H1 (cell line): Measurements from ENCODE around the gene C5orf34. TPM values are rescaled to one million over a fixed set of nuclear protein-coding genes. Genes with fewer than 3 reads are reported as not detected.

ENCODE experiments used
- CTCF ChIA-PET: fragments of 300-600 bp; sonication (Branson Sonifier 250); formaldehyde crosslinking; loops from one replicate; lab custom pipeline; 2021; ENCODE audit not compliant: partially characterized antibody; lab: Charles Lee
- POLR2A ChIA-PET: fragments of 300-600 bp; sonication (Branson Sonifier 250); formaldehyde crosslinking; loops from one replicate; lab custom pipeline; 2021; ENCODE audit warnings: inconsistent platforms; ENCODE audit not compliant: partially characterized antibody; lab: Charles Lee
- DNase-seq, 2 experiments: peaks; one replicate each; pipeline versions ENCODE4 v3.0.0 to v3.0.0-alpha.2; 2010 to 2022; ENCODE audit warnings: low spot score in 2 of 2, low read depth in 1 of 2, mixed read lengths in 1 of 2
- FAIRE-seq: peaks from 2 replicates; lab custom pipeline; 2011; peaks lifted over from hg19 to GRCh38; lab: Jason Lieb, UNC
- H2AFZ ChIP-seq: 2 replicates; pipeline ENCODE4 v1.8.1; 2012; ENCODE audit warnings: low read length, inconsistent platforms
- H2AK5ac ChIP-seq: 2 replicates; pipeline ENCODE4 v1.6.1; 2013; ENCODE audit warnings: low read depth, low read length
- H2BK120ac ChIP-seq: replicated peaks from 2 replicates; pipeline ENCODE3; 2013; ENCODE audit warnings: low read depth, low read length, inconsistent platforms
- H2BK12ac ChIP-seq: 2 replicates; pipeline ENCODE4 v1.6.1; 2013; ENCODE audit warnings: low read depth, low read length
- H2BK15ac ChIP-seq: 2 replicates; pipeline ENCODE4 v1.6.1; 2013; ENCODE audit warnings: low read length
- H2BK20ac ChIP-seq: 2 replicates; pipeline ENCODE4 v1.6.1; 2013; ENCODE audit warnings: low read length
- H2BK5ac ChIP-seq: 2 replicates; pipeline ENCODE4 v1.6.1; 2013; ENCODE audit warnings: low read depth, low read length
- H3K14ac ChIP-seq: 2 replicates; pipeline ENCODE4 v1.6.1; 2013; ENCODE audit warnings: inconsistent platforms; ENCODE audit not compliant: insufficient read length
- H3K18ac ChIP-seq: 2 replicates; pipeline ENCODE4 v1.6.1; 2013; ENCODE audit warnings: low read length; ENCODE audit errors: extremely low read depth
- H3K23ac ChIP-seq: 2 replicates; pipeline ENCODE4 v1.6.1; 2013; ENCODE audit warnings: inconsistent platforms; ENCODE audit not compliant: insufficient read length
- H3K23me2 ChIP-seq: 2 replicates; pipeline ENCODE4 v1.6.1; 2013; ENCODE audit warnings: low read depth, low read length
- H3K27ac ChIP-seq: 2 replicates; pipeline ENCODE4 v1.6.1; 2011; ENCODE audit warnings: low read depth, low read length, inconsistent platforms
- H3K27me3 ChIP-seq, 4 experiments: replicated peaks in 1 of 4; 1 replicate in 1 of 4; 2 replicates in 3 of 4; pipeline versions ENCODE4 v1.6.1 to v1.8.1; 2011 to 2013; ENCODE audit warnings: low read length in 3 of 4, mild to moderate bottlenecking in 3 of 4, inconsistent platforms in 2 of 4, mixed read lengths in 2 of 4, moderate library complexity in 1 of 4; ENCODE audit not compliant: control insufficient read depth in 3 of 4, insufficient read depth in 3 of 4; ENCODE audit errors: extremely low read depth in 1 of 4
- H3K36me3 ChIP-seq, 4 experiments: 2 replicates each; pipeline versions ENCODE4 v1.6.1 to v1.8.1; 2011 to 2013; ENCODE audit warnings: mild to moderate bottlenecking in 4 of 4, low read length in 3 of 4, moderate library complexity in 2 of 4, control low read depth in 1 of 4, inconsistent platforms in 1 of 4; ENCODE audit not compliant: insufficient read depth in 4 of 4, control insufficient read depth in 2 of 4
- H3K4ac ChIP-seq: replicated peaks from 2 replicates; pipeline ENCODE3; 2013; ENCODE audit warnings: low read length, low read depth, mixed read lengths, inconsistent platforms; ENCODE audit not compliant: insufficient read length
- H3K4me1 ChIP-seq, 4 experiments: replicated peaks in 1 of 4; 1 replicate in 1 of 4; 2 replicates in 3 of 4; pipeline versions ENCODE4 v1.6.1 to v1.8.1; 2011 to 2013; ENCODE audit warnings: low read length in 3 of 4, inconsistent platforms in 2 of 4, mixed read lengths in 1 of 4; ENCODE audit not compliant: insufficient read depth in 4 of 4, control insufficient read depth in 3 of 4
- H3K4me2 ChIP-seq, 2 experiments: 2 replicates each; pipeline versions ENCODE4 v1.6.1 to v1.8.1; 2011 to 2013; ENCODE audit warnings: low read depth in 2 of 2, low read length in 2 of 2, control low read depth in 1 of 2, inconsistent platforms in 1 of 2, mild to moderate bottlenecking in 1 of 2; ENCODE audit not compliant: insufficient read depth in 1 of 2
- H3K4me3 ChIP-seq, 4 experiments: fragments of 200-600, 300-600 bp in 1 of 4; sonication (generic), shearing (Covaris generic), sonication (Bioruptor Twin) in 1 of 4; 2 replicates each; pipeline versions ENCODE4 v1.5.1 to v1.8.1; 2011 to 2016; ENCODE audit warnings: low read length in 4 of 4, low read depth in 3 of 4, control low read depth in 2 of 4, inconsistent platforms in 2 of 4, mild to moderate bottlenecking in 2 of 4, mixed read lengths in 1 of 4, moderate library complexity in 1 of 4; ENCODE audit not compliant: insufficient read depth in 2 of 4; ENCODE audit errors: extremely low read depth in 1 of 4
- H3K56ac ChIP-seq: replicated peaks from 2 replicates; pipeline ENCODE3; 2013; ENCODE audit warnings: low read depth, mild to moderate bottlenecking, mixed read lengths, low read length, inconsistent platforms; ENCODE audit not compliant: insufficient read length
- H3K79me1 ChIP-seq: 2 replicates; pipeline ENCODE4 v1.6.1; 2013; ENCODE audit warnings: low read depth, low read length, control low read depth
- H3K79me2 ChIP-seq, 2 experiments: 2 replicates each; pipeline versions ENCODE4 v1.6.1 to v1.8.1; 2012 to 2013; ENCODE audit warnings: low read length in 2 of 2, mild to moderate bottlenecking in 2 of 2, inconsistent platforms in 1 of 2; ENCODE audit not compliant: insufficient read depth in 2 of 2, control insufficient read depth in 1 of 2
- H3K9ac ChIP-seq, 4 experiments: replicated peaks in 1 of 4; 1 replicate in 1 of 4; 2 replicates in 3 of 4; pipeline versions ENCODE4 v1.6.1 to v1.8.1; 2011 to 2013; ENCODE audit warnings: low read depth in 3 of 4, low read length in 3 of 4, control low read depth in 2 of 4, mild to moderate bottlenecking in 2 of 4, moderate library complexity in 2 of 4, inconsistent platforms in 1 of 4; ENCODE audit errors: extremely low read depth in 1 of 4
- H3K9me3 ChIP-seq, 2 experiments: 2 replicates each; pipeline versions ENCODE4 v1.6.1 to v1.8.1; 2012 to 2013; ENCODE audit warnings: mild to moderate bottlenecking in 2 of 2, moderate library complexity in 2 of 2, control low read depth in 1 of 2, inconsistent platforms in 1 of 2, low read depth in 1 of 2, low read length in 1 of 2, mixed read lengths in 1 of 2; ENCODE audit not compliant: insufficient read depth in 2 of 2
- H4K20me1 ChIP-seq, 2 experiments: replicated peaks in 1 of 2; 2 replicates each; pipeline versions ENCODE3 to v1.8.1; 2011 to 2013; ENCODE audit warnings: inconsistent platforms in 2 of 2, low read length in 2 of 2, mild to moderate bottlenecking in 1 of 2; ENCODE audit not compliant: insufficient read depth in 2 of 2, control insufficient read depth in 1 of 2
- H4K5ac ChIP-seq: 2 replicates; pipeline ENCODE4 v1.6.1; 2013; ENCODE audit warnings: low read length, low read depth, mixed read lengths, inconsistent platforms; ENCODE audit not compliant: insufficient read length
- H4K8ac ChIP-seq: 2 replicates; pipeline ENCODE4 v1.8.0; 2013; ENCODE audit warnings: mild to moderate bottlenecking, moderate library complexity, low read length, inconsistent platforms; ENCODE audit not compliant: insufficient read depth; ENCODE audit errors: extremely low read depth
- H4K91ac ChIP-seq: replicated peaks from 2 replicates; pipeline ENCODE3; 2013; ENCODE audit warnings: low read length, mixed read lengths, inconsistent platforms; ENCODE audit not compliant: insufficient read length
- CBX8 ChIP-seq: fragments of 300-800, 300-1000 bp; sonication (generic); IDR thresholded peaks from 2 replicates; pipeline ENCODE4 v1.7.1; 2016; ENCODE audit warnings: low read depth, low read length, borderline replicate concordance
- JUND ChIP-seq: IDR thresholded peaks from 2 replicates; pipeline ENCODE4 v1.6.1; 2011; ENCODE audit warnings: mild to moderate bottlenecking, improper control_type of control experiment, low read length
- RFX5 ChIP-seq: IDR thresholded peaks from 2 replicates; pipeline ENCODE4 v1.6.1; 2011; ENCODE audit warnings: low read depth, low read length, improper control_type of control experiment, borderline replicate concordance
- SAP30 ChIP-seq: fragments of 300-600 bp; sonication (generic); IDR thresholded peaks from 2 replicates; pipeline ENCODE4 v1.7.1; 2012; ENCODE audit warnings: low read length, moderate library complexity, mild to moderate bottlenecking, inconsistent platforms; ENCODE audit not compliant: insufficient read depth, insufficient replicate concordance
- SIX5 ChIP-seq: IDR thresholded peaks from 2 replicates; pipeline ENCODE4 v1.6.1; 2011; ENCODE audit warnings: mild to moderate bottlenecking, low read depth, low read length
- SP2 ChIP-seq: IDR thresholded peaks from 2 replicates; pipeline ENCODE4 v1.6.1; 2012; ENCODE audit warnings: mild to moderate bottlenecking, low read length, inconsistent platforms
- TAF1 ChIP-seq: IDR thresholded peaks from 2 replicates; pipeline ENCODE4 v1.6.1; 2011; ENCODE audit warnings: mild to moderate bottlenecking, low read depth, low read length
- polyA plus RNA-seq, 7 experiments: library from polyadenylated mRNA; depleted of rRNA in 3 of 7; stranded (reverse) in 5 of 7; unstranded in 2 of 7; fragments of >200 nt in 5 of 7; fragments of 200-250 nt in 2 of 7; gene quantifications; 1 replicate in 5 of 7; 2 replicates in 1 of 7; 4 replicates in 1 of 7; pipeline versions ENCODE4 v1.2.1 to v1.2.3, GENCODE V29; 2011 to 2013; ENCODE audit warnings: missing spikeins in 2 of 7, mixed read lengths in 2 of 7
- total RNA-seq: library from RNA; stranded (reverse); fragmentation: NEBNext Ultra II Directional; extraction: Animal tissue kit (Norgen Biotek cat#: 25700); gene quantifications from 2 replicates; pipeline ENCODE4 v1.2.1, GENCODE V29; 2021
- TF ChIP-seq, protein P1 (sequence below): IDR thresholded peaks from 2 replicates; pipeline ENCODE4 v1.6.1; 2012; ENCODE audit warnings: low read length, inconsistent platforms

The C5orf34 gene
- total and polyA plus RNA-seq, 2 of the 8 experiments (the other 6 are each of a cell fraction or from before 2014, with no cell fraction given) = 6.8 to 8.6 TPM

DNA sequence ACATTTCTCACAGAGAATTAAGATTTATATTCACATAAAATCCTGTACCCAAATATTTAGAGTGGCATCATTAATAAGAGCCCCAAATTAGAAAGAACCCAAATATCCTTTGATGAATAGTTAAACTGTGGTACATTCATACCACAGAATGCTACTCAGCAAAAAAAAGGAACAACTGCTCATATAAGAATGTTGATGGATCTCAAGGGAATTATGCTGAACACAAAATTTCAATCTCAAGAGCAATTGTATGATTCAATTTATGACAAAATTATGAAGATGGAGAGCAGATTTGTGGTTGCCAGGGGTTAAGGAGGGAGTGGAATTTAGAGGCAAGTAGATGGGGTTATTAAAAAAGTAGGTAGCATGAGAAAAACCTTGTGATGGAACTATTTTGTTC, 46.4 kb upstream of the C5orf34 start:
- H3K9me3 ChIP-seq = no peaks in the 10 kb centered on the region
- H3K79me1 ChIP-seq = no peaks in the 10 kb centered on the region
- H3K4me2 ChIP-seq = no peak overlapping the region
- H3K4me1 ChIP-seq = no peaks in the 10 kb centered on the region
- no peak overlapping the region for H4K91ac ChIP-seq
- TF ChIP-seq SIX5 = no peak
- TF ChIP-seq SP2 = no peak
- TF ChIP-seq, protein P1, sequence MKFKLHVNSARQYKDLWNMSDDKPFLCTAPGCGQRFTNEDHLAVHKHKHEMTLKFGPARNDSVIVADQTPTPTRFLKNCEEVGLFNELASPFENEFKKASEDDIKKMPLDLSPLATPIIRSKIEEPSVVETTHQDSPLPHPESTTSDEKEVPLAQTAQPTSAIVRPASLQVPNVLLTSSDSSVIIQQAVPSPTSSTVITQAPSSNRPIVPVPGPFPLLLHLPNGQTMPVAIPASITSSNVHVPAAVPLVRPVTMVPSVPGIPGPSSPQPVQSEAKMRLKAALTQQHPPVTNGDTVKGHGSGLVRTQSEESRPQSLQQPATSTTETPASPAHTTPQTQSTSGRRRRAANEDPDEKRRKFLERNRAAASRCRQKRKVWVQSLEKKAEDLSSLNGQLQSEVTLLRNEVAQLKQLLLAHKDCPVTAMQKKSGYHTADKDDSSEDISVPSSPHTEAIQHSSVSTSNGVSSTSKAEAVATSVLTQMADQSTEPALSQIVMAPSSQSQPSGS = no peak
- TF ChIP-seq CBX8 = no peak
- no peak for TF ChIP-seq RFX5
- TF ChIP-seq SAP30 = no peak
- no peak for TF ChIP-seq JUND
- no peak for TF ChIP-seq TAF1
- no peaks in the 10 kb centered on the region for H4K20me1 ChIP-seq
- no peak overlapping the region for H4K8ac ChIP-seq
- no peaks in the 10 kb centered on the region for H3K27me3 ChIP-seq
- FAIRE-seq = no peak
- H3K23ac ChIP-seq = no peak overlapping the region
- no peak overlapping the region for H3K56ac ChIP-seq
- no peak overlapping the region for H2BK120ac ChIP-seq
- no peaks in the 10 kb centered on the region; the same call in 1 of the 2 replicates for H3K23me2 ChIP-seq
- ChIA-PET CTCF (no interaction called here), POLR2A (interaction anchor here (1.0 to 1.2 kb wide), 2 partner anchors 11 to 46 kb away, joined by 3 read pairs; partner anchors contain the start of gene C5orf34)
- H3K4me3 ChIP-seq = no peak overlapping the region
- no peak overlapping the region for H4K5ac ChIP-seq
- H2BK20ac ChIP-seq = no peak overlapping the region
- no peaks in the 10 kb centered on the region for H3K36me3 ChIP-seq
- no peak for DNase-seq
- no peak overlapping the region for H2BK15ac ChIP-seq
- H2AFZ ChIP-seq = no peak overlapping the region
- H3K9ac ChIP-seq = no peak overlapping the region
- no peak overlapping the region for H3K18ac ChIP-seq
- no peak overlapping the region for H3K4ac ChIP-seq
- no peak overlapping the region for H3K14ac ChIP-seq
- no peak overlapping the region for H2BK5ac ChIP-seq
- no peak overlapping the region for H2BK12ac ChIP-seq
- H2AK5ac ChIP-seq = no peak overlapping the region
- no peaks in the 10 kb centered on the region for H3K79me2 ChIP-seq
- no peak overlapping the region for H3K27ac ChIP-seq
